Duodenal mucosa (tissue), 2 donors: Measurements from ENCODE around the gene FKBP4.

Experiments
- H3K27ac ChIP-seq: one replicate; pipeline ENCODE4 v1.7.0; 2013; ENCODE audit warnings: low read depth, low read length
- H3K27me3 ChIP-seq, 2 donors: one replicate each; pipeline ENCODE4 v1.7.0; 2013; ENCODE audit warnings: low read length in 2 of 2, control low read depth in 1 of 2; ENCODE audit not compliant: insufficient read depth in 2 of 2, control insufficient read depth in 1 of 2
- H3K36me3 ChIP-seq, 2 donors: one replicate each; pipeline ENCODE4 v1.7.0; 2013; ENCODE audit warnings: low read length in 2 of 2, control low read depth in 1 of 2; ENCODE audit not compliant: insufficient read depth in 2 of 2, control insufficient read depth in 1 of 2
- H3K4me1 ChIP-seq, 2 donors: one replicate each; pipeline ENCODE4 v1.7.0; 2013; ENCODE audit warnings: low read length in 2 of 2, control low read depth in 1 of 2; ENCODE audit not compliant: insufficient read depth in 2 of 2, control insufficient read depth in 1 of 2
- H3K4me3 ChIP-seq, 2 donors: one replicate each; pipeline ENCODE4 v1.7.0; 2013; ENCODE audit warnings: low read length in 2 of 2, low read depth in 1 of 2
- H3K9ac ChIP-seq, 2 donors: one replicate each; pipeline ENCODE4 v1.7.0; 2013; ENCODE audit warnings: low read length in 2 of 2, low read depth in 1 of 2
- H3K9me3 ChIP-seq, 2 donors: one replicate each; pipeline ENCODE4 v1.7.0; 2013; ENCODE audit warnings: low read length in 2 of 2, control low read depth in 1 of 2; ENCODE audit not compliant: control insufficient read depth in 1 of 2

The FKBP4 gene

GRCh38 chr12:2776129-2776806, 18.5 kb upstream of the FKBP4 start:
- H3K9me3 ChIP-seq = no peaks in the 10 kb centered on the region
- no peaks in the 10 kb centered on the region for H3K4me1 ChIP-seq
- no peak overlapping the region for H3K9ac ChIP-seq
- H3K4me3 ChIP-seq = no peak overlapping the region
- H3K36me3 ChIP-seq = no peaks in the 10 kb centered on the region
- H3K27ac ChIP-seq = no peak overlapping the region
- no peaks in the 10 kb centered on the region for H3K27me3 ChIP-seq

- Histone ChIP-seq H3K27ac (no peak overlapping the region), H3K9ac (no peak overlapping the region), H3K9me3 (no peaks in the 10 kb centered on the region), H3K27me3 (peaks cover 0 to 2% of the 10 kb centered on the region in 2 donors), H3K4me3 (no peak overlapping the region), H3K4me1 (peaks cover 0 to 7% of the 10 kb centered on the region in 2 donors), H3K36me3 (no peaks in the 10 kb centered on the region)
Observed at GRCh38 chr12:2779281-2779680, 15.5 kb upstream of the FKBP4 start.

GRCh38 chr12:2783936-2784600, 10.7 kb upstream of the FKBP4 start:
- Histone ChIP-seq H3K4me3 (peak overlapping the region; percentile 6 to 61), H3K9me3 (no peaks in the 10 kb centered on the region), H3K36me3 (no peaks in the 10 kb centered on the region)

GRCh38 chr12:2785017-2785416, 9.8 kb upstream of the FKBP4 start:
- Histone ChIP-seq H3K9ac (no peak overlapping the region), H3K36me3 (no peaks in the 10 kb centered on the region), H3K27ac (no peak overlapping the region), H3K4me1 (peaks cover 0 to 7% of the 10 kb centered on the region in 2 donors), H3K4me3 (no peak overlapping the region), H3K27me3 (peaks cover 0 to 4% of the 10 kb centered on the region in 2 donors), H3K9me3 (no peaks in the 10 kb centered on the region)

More at GRCh38 chr12:2783936-2784600, 10.7 kb upstream of the FKBP4 start:
- Histone ChIP-seq H3K4me1 (peaks cover 0 to 7% of the 10 kb centered on the region in 2 donors), H3K27ac (no peak overlapping the region), H3K9ac (no peak overlapping the region), H3K27me3 (peaks cover 0 to 4% of the 10 kb centered on the region in 2 donors)

GRCh38 chr12:2791089-2791488, 3.7 kb upstream of the FKBP4 start:
- H3K27ac ChIP-seq = no peak overlapping the region
- no peaks in the 10 kb centered on the region for H3K36me3 ChIP-seq
- no peaks in the 10 kb centered on the region for H3K9me3 ChIP-seq
- no peak overlapping the region for H3K4me3 ChIP-seq
- peaks cover 8 to 11% of the 10 kb centered on the region in 2 donors for H3K4me1 ChIP-seq
- H3K9ac ChIP-seq = no peak overlapping the region
- no peaks in the 10 kb centered on the region for H3K27me3 ChIP-seq

GRCh38 chr12:2792671-2793500, 1.9 kb upstream of the FKBP4 start:
- peaks cover 5 to 7% of the 10 kb centered on the region in 2 donors for H3K36me3 ChIP-seq
- H3K9me3 ChIP-seq = no peaks in the 10 kb centered on the region
- no peak overlapping the region for H3K27ac ChIP-seq
- H3K4me1 ChIP-seq = peaks cover 26 to 28% of the 10 kb centered on the region in 2 donors
- H3K27me3 ChIP-seq = no peaks in the 10 kb centered on the region
- H3K4me3 ChIP-seq = no peak overlapping the region
- no peak overlapping the region for H3K9ac ChIP-seq

- H3K27ac ChIP-seq = no peak overlapping the region
Observed at GRCh38 chr12:2793561-2793960, 1.2 kb upstream of the FKBP4 start.

GRCh38 chr12:2794191-2794735, 507 bp upstream of the FKBP4 start:
- Histone ChIP-seq H3K4me1 (peaks cover 27 to 28% of the 10 kb centered on the region in 2 donors), H3K27ac (peak overlapping the region; percentile 65), H3K4me3 (peak overlapping the region; percentile 68 to 83), H3K9ac (peak overlapping the region; percentile 62 to 76), H3K27me3 (no peaks in the 10 kb centered on the region), H3K9me3 (no peaks in the 10 kb centered on the region), H3K36me3 (peaks cover 17 to 21% of the 10 kb centered on the region in 2 donors)

More at GRCh38 chr12:2793561-2793960, 1.2 kb upstream of the FKBP4 start:
- H3K9ac ChIP-seq = no peak overlapping the region
- H3K36me3 ChIP-seq = peaks cover 11 to 14% of the 10 kb centered on the region in 2 donors
- no peaks in the 10 kb centered on the region for H3K27me3 ChIP-seq
- H3K4me1 ChIP-seq = peaks cover 27 to 28% of the 10 kb centered on the region in 2 donors
- H3K4me3 ChIP-seq = no peak overlapping the region
- H3K9me3 ChIP-seq = no peaks in the 10 kb centered on the region

GRCh38 chr12:2795291-2796186, 769 bp downstream of the FKBP4 start:
- Histone ChIP-seq H3K9ac (peak overlapping the region; percentile 72 to 93), H3K4me3 (peak overlapping the region; percentile 78 to 83), H3K4me1 (peaks cover 27 to 28% of the 10 kb centered on the region in 2 donors), H3K27me3 (no peaks in the 10 kb centered on the region), H3K9me3 (no peaks in the 10 kb centered on the region), H3K36me3 (peaks cover 29 to 33% of the 10 kb centered on the region in 2 donors), H3K27ac (peak overlapping the region; percentile 69)
